Measurements from ENCODE around the gene CADM2.

GRCh38 chr3:84960581-84960980, 1.8 kb downstream of the CADM2 start:
- TF ChIP-seq EZH2phosphoT487 (IDR thresholded peaks at IDR 0.05; ENCODE audit: insufficient read depth, low read depth) (no peak), EZH2 (IDR thresholded peaks at IDR 0.05; ENCODE audit: insufficient read depth, poor library complexity, severe bottlenecking) (no peak)
